ENCODE results near the gene XPOT. TPM values are rescaled to one million over a fixed set of nuclear protein-coding genes. Genes with fewer than 3 reads are reported as not detected.

The XPOT gene
- total RNA-seq, 1 experiment from 2014 or later = 62.0 TPM

DNA sequence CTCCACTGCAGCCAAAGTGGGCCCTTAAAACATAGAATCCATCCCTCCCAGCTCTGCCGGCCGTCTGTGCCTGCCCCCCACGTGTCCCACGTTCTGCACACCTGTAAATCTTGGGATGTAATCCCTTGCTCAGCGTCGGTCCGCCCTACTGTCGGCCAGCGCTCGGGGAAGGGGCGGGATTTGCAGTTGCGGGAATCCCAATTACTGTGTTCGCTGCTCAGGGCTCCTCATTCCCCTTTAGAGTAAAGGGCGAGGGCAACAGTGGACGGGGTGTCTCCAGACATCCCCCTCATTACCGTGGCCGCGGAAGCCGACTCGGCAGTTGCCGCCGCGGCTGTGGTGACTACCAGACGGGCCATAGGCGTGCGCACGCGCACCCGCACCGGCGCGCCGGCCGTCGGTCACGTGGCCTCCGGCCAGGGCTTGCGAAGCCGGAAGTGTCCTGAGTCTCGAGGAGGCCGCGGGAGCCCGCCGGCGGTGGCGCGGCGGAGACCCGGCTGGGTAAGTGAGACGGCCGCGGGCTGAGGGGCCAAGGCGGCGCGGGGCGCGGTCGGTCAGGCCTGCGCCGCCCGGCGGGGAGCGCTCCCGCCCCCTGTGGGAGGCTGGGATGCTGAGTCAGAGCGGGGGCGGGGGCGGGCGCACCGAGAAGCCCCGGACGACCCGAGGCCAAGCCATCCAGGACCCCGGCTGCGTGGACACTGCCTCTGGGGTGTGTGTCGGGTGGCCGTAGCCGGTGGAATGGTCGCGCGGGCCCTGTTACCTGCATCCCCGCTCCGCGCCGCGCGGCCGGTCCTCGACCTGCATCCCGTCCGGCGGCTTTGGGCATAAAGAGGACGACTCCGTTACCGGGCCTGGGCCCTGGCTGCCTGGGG is 47.7 kb downstream of the XPOT start, which contains the start of gene TBK1:
Gene TBK1, plus strand, starts transcription at position 434 of the 872 bp plus-strand sequence. CDS start 3,751 bp downstream, outside the sequence.
- POLR2A ChIA-PET (ENCODE audit: unreplicated experiment) = no interaction called here
- CTCF ChIA-PET = no interaction called here

GRCh38 chr12:64452559-64453329 is 48.6 kb downstream of the XPOT start:
- H3K79me2 ChIP-seq (ENCODE audit: low read length) = peaks cover 56% of the 10 kb centered on the region
- ATAC-seq (peak; percentile 42), DNase-seq (peak; percentile 93)
- BruUV-seq (replicated peaks) = TSS peak; percentile 82
- peak overlapping the region; percentile 94 for H3K9ac ChIP-seq (ENCODE audit: low read length)
- H3K4me1 ChIP-seq (ENCODE audit: insufficient read depth, low read length) = peaks cover 24% of the 10 kb centered on the region
- H4K20me1 ChIP-seq (ENCODE audit: low read length) = peaks cover 15% of the 10 kb centered on the region; the same call in 1 of the 2 replicates
- H3K9me3 ChIP-seq (ENCODE audit: low read length) = no peaks in the 10 kb centered on the region
- TF ChIP-seq EZH2 (IDR thresholded peaks at IDR 0.05; ENCODE audit: low read length, unreplicated experiment) (no peak), EZH2phosphoT487 (IDR thresholded peaks at IDR 0.05; ENCODE audit: borderline replicate concordance, low read length) (no peak), CTCF (conservative IDR thresholded peaks at IDR 0.05; ENCODE audit: low read depth, low read length) (no peak)
- ChIA-PET CTCF (no interaction called here), POLR2A (ENCODE audit: unreplicated experiment) (no interaction called here)
- intact Hi-C loops (cut with micrococcal nuclease) = loop anchor here (5.0 kb wide), 1 partner anchor 245 kb away; no protein-coding TSS in a partner anchor
- no peaks in the 10 kb centered on the region for H3F3A ChIP-seq (ENCODE audit: low read length, unreplicated experiment)
- H3K27ac ChIP-seq (ENCODE audit: low read length) = peak overlapping the region; percentile 94
- H2AFZ ChIP-seq (ENCODE audit: low read length) = peak overlapping the region; percentile 92
- peaks cover 22% of the 10 kb centered on the region for H3K36me3 ChIP-seq (ENCODE audit: low read depth, low read length)
- peak overlapping the region; percentile 96 for H3K4me2 ChIP-seq (ENCODE audit: low read length)
- H3K9me2 ChIP-seq (replicated peaks; ENCODE audit: low read length) = no peaks in the 10 kb centered on the region
- H3K4me3 ChIP-seq (ENCODE audit: low read length) = peak overlapping the region; percentile 98
- H3K27me3 ChIP-seq (ENCODE audit: low read length) = no peaks in the 10 kb centered on the region

More for the DNA sequence above, 47.7 kb downstream of the XPOT start, which contains the start of gene TBK1:
- Histone ChIP-seq H3K4me1 (ENCODE audit: insufficient read depth, low read length) (peaks cover 24% of the 10 kb centered on the region), H3K4me3 (ENCODE audit: low read length) (peak within 1 kb of the TSS; percentile 98), H3F3A (ENCODE audit: low read length, unreplicated experiment) (no peaks in the 10 kb centered on the region), H4K20me1 (ENCODE audit: low read length) (peaks cover 15% of the 10 kb centered on the region; the same call in 1 of the 2 replicates), H3K9me2 (replicated peaks; ENCODE audit: low read length) (no peaks in the 10 kb centered on the region), H3K4me2 (ENCODE audit: low read length) (peak within 1 kb of the TSS; percentile 96), H3K36me3 (ENCODE audit: low read depth, low read length) (peaks cover 18% of the 10 kb centered on the region), H3K27ac (ENCODE audit: low read length) (peak within 1 kb of the TSS; percentile 94), H3K9ac (ENCODE audit: low read length) (peak within 1 kb of the TSS; percentile 94), H2AFZ (ENCODE audit: low read length) (peak within 1 kb of the TSS; percentile 92), H3K9me3 (ENCODE audit: low read length) (no peaks in the 10 kb centered on the region), H3K27me3 (ENCODE audit: low read length) (no peaks in the 10 kb centered on the region), H3K79me2 (ENCODE audit: low read length) (peaks cover 48% of the 10 kb centered on the region)
- intact Hi-C loops (cut with micrococcal nuclease) = loop anchor here (5.0 kb wide), 1 partner anchor 245 kb away; no protein-coding TSS in a partner anchor
- ATAC-seq = peak; percentile 80
- TF ChIP-seq CTCF (conservative IDR thresholded peaks at IDR 0.05; ENCODE audit: low read depth, low read length) (no peak), EZH2 (IDR thresholded peaks at IDR 0.05; ENCODE audit: low read length, unreplicated experiment) (no peak), EZH2phosphoT487 (IDR thresholded peaks at IDR 0.05; ENCODE audit: borderline replicate concordance, low read length) (no peak)
- peak; percentile 90 for DNase-seq
- BruUV-seq (replicated peaks) = no TSS peak

Measured in PC-3 (cell line).